Stimulated activated CD4-positive, alpha-beta T cell treated with anti-CD3 and anti-CD28 coated beads, Interleukin-1b, Interleukin-23, amount 100 ng/mL, for 4 hours (primary cell): ENCODE results near the gene SHQ1.
A peak's percentile ranks its signal among the peaks of the same experiment; 100 is the strongest.

Experiments used
- DNase-seq, 2 donors: peaks; one replicate each; pipeline ENCODE4 v3.0.0-alpha.2; 2020; ENCODE audit warnings: low read depth in 2 of 2

Gene SHQ1

GRCh38 chr3:72847751-72848702, at the start of gene SHQ1:
SHQ1 (minus strand) TSS chr3:72848445; CDS start chr3:72848340, 105 bp downstream.
- peak; percentile 93 to 94 for DNase-seq

- no peak for DNase-seq
Observed at GRCh38 chr3:72897758-72898007, 49.4 kb upstream of the SHQ1 start.

- DNase-seq = no peak
Observed at GRCh38 chr3:72896996-72897757, 48.9 kb upstream of the SHQ1 start.

- DNase-seq = no peak
Observed at GRCh38 chr3:72894976-72895552, 46.8 kb upstream of the SHQ1 start.

GRCh38 chr3:72892870-72893269, 44.6 kb upstream of the SHQ1 start:
- no peak for DNase-seq

GRCh38 chr3:72892081-72892775, 44.0 kb upstream of the SHQ1 start:
- no peak for DNase-seq

- no peak for DNase-seq
Observed at GRCh38 chr3:72891053-72891855, 43.0 kb upstream of the SHQ1 start.

- DNase-seq = no peak
Observed at GRCh38 chr3:72890166-72890925, 42.1 kb upstream of the SHQ1 start.

GRCh38 chr3:72889310-72890165, 41.3 kb upstream of the SHQ1 start:
- DNase-seq = no peak

- DNase-seq = no peak
Observed at GRCh38 chr3:72888546-72889309, 40.5 kb upstream of the SHQ1 start.

- DNase-seq = peak; percentile 3 to 20
Observed at GRCh38 chr3:72887705-72888545, 39.7 kb upstream of the SHQ1 start, which contains the start of gene GXYLT2. GXYLT2 (plus strand) TSS chr3:72888046; CDS start chr3:72888234, 188 bp downstream.

GRCh38 chr3:72887343-72887704, 39.1 kb upstream of the SHQ1 start:
- DNase-seq = no peak

- no peak for DNase-seq
Observed at GRCh38 chr3:72872183-72872582, 23.9 kb upstream of the SHQ1 start.

GRCh38 chr3:72862314-72863090, 14.3 kb upstream of the SHQ1 start:
- DNase-seq = no peak

- no peak for DNase-seq
Observed at GRCh38 chr3:72860846-72861245, 12.6 kb upstream of the SHQ1 start.

- DNase-seq = no peak
Observed at GRCh38 chr3:72860053-72860452, 11.8 kb upstream of the SHQ1 start.

GRCh38 chr3:72855001-72855400, 6.8 kb upstream of the SHQ1 start:
- DNase-seq = no peak
